ENCODE measurements around the gene ISM2. TPM values are rescaled to one million over a fixed set of nuclear protein-coding genes. Genes with fewer than 3 reads are reported as not detected.
A peak's percentile ranks its signal among the peaks of the same experiment; 100 is the strongest.

Gene ISM2
- total RNA-seq, 5 donors from 2014 or later (not counting 1 experiment from before 2014, with no cell fraction given), result not detected

GRCh38 chr14:77455966-77456640, 42.5 kb downstream of the ISM2 start:
- ChIA-PET CTCF (interaction anchor here in 1 of 2 donors (0.6 to 1.0 kb wide), 3 partner anchors 135 to 256 kb away, joined by 3 to 7 read pairs (median 3); no protein-coding TSS in a partner anchor), POLR2A (no interaction called here)
- H3K4me3 ChIP-seq (ENCODE audit: control insufficient read depth in 1 of 2, extremely low read depth in 1 of 2, low read length in 1 of 2), result no peak overlapping the region
- peaks cover 6 to 35% of the 10 kb centered on the region in 2 donors for H3K36me3 ChIP-seq (ENCODE audit: control insufficient read depth in 2 of 2, extremely low read depth in 1 of 2, insufficient read depth in 1 of 2, low read length in 1 of 2)
- H3K4me1 ChIP-seq (ENCODE audit: control insufficient read depth in 1 of 2, extremely low read depth in 1 of 2, insufficient read depth in 2 of 2, low read length in 2 of 2), result peaks cover 13 to 21% of the 10 kb centered on the region in 2 experiments
- Mint-ChIP-seq H3K36me3 (peaks cover 33% of the 10 kb centered on the region), H3K9me3 (no peaks in the 10 kb centered on the region), H3K4me1 (peaks cover 40 to 48% (median 43%) of the 10 kb centered on the region in 3 donors), H3K27me3 (no peaks in the 10 kb centered on the region), H3K27ac (no peak overlapping the region), H3K4me3 (peak overlapping the region; percentile 92 to 100 (median 100))
- ATAC-seq (replicated peaks in 1 of 4), result no peak
- DNase-seq, result no peak
- H3K27me3 ChIP-seq (replicated peaks in 1 of 2; ENCODE audit: control insufficient read depth in 2 of 2, extremely low read depth in 1 of 2, insufficient read depth in 2 of 2, low read length in 1 of 2), result peaks cover 0 to 3% of the 10 kb centered on the region in 2 experiments
- peak overlapping the region; percentile 26 for H3K27ac ChIP-seq (ENCODE audit: low read length)
- no CpG with 5 or more reads among the region's 2 CpGs for WGBS (ENCODE audit: insufficient coverage)
- H3K9me3 ChIP-seq, result no peaks in the 10 kb centered on the region

- Histone ChIP-seq H3K4me1 (ENCODE audit: control insufficient read depth in 1 of 2, extremely low read depth in 1 of 2, insufficient read depth in 2 of 2, low read length in 2 of 2) (no peaks in the 10 kb centered on the region), H3K27me3 (replicated peaks in 1 of 2; ENCODE audit: control insufficient read depth in 2 of 2, extremely low read depth in 1 of 2, insufficient read depth in 2 of 2, low read length in 1 of 2) (no peaks in the 10 kb centered on the region), H3K9me3 (no peaks in the 10 kb centered on the region), H3K27ac (ENCODE audit: low read length) (no peak overlapping the region), H3K4me3 (ENCODE audit: control insufficient read depth in 1 of 2, extremely low read depth in 1 of 2, low read length in 1 of 2) (no peak overlapping the region), H3K36me3 (ENCODE audit: control insufficient read depth in 2 of 2, extremely low read depth in 1 of 2, insufficient read depth in 1 of 2, low read length in 1 of 2) (peaks cover 16 to 59% of the 10 kb centered on the region in 2 donors)
- Mint-ChIP-seq H3K4me3 (no peak overlapping the region), H3K27me3 (no peaks in the 10 kb centered on the region), H3K9me3 (no peaks in the 10 kb centered on the region), H3K36me3 (peaks cover 45% of the 10 kb centered on the region), H3K4me1 (no peaks in the 10 kb centered on the region), H3K27ac (no peak overlapping the region)
- CTCF ChIA-PET, result no interaction called here
- POLR2A ChIA-PET, result no interaction called here
- WGBS (ENCODE audit: insufficient coverage), result 100% methylated on average over 1 of the region's 2 CpGs
- no peak for ATAC-seq (replicated peaks in 1 of 4)
- DNase-seq, result no peak
Observed at GRCh38 chr14:77442196-77442595, 56.4 kb downstream of the ISM2 start.

GRCh38 chr14:77439861-77440260, 58.8 kb downstream of the ISM2 start:
- no peak overlapping the region for H3K27ac ChIP-seq (ENCODE audit: low read length)
- H3K4me1 ChIP-seq (ENCODE audit: control insufficient read depth in 1 of 2, extremely low read depth in 1 of 2, insufficient read depth in 2 of 2, low read length in 2 of 2), result no peaks in the 10 kb centered on the region
- no CpG with 5 or more reads among the region's 4 CpGs for WGBS (ENCODE audit: insufficient coverage)
- no peaks in the 10 kb centered on the region for H3K27me3 Mint-ChIP-seq
- H3K9me3 Mint-ChIP-seq, result no peaks in the 10 kb centered on the region
- H3K27ac Mint-ChIP-seq, result no peak overlapping the region
- no peaks in the 10 kb centered on the region for H3K9me3 ChIP-seq
- H3K27me3 ChIP-seq (replicated peaks in 1 of 2; ENCODE audit: control insufficient read depth in 2 of 2, extremely low read depth in 1 of 2, insufficient read depth in 2 of 2, low read length in 1 of 2), result no peaks in the 10 kb centered on the region
- H3K36me3 ChIP-seq (ENCODE audit: control insufficient read depth in 2 of 2, extremely low read depth in 1 of 2, insufficient read depth in 1 of 2, low read length in 1 of 2), result peaks cover 13 to 70% of the 10 kb centered on the region in 2 donors
- H3K4me3 ChIP-seq (ENCODE audit: control insufficient read depth in 1 of 2, extremely low read depth in 1 of 2, low read length in 1 of 2), result no peak overlapping the region
- CTCF ChIA-PET, result no interaction called here
- no peak for DNase-seq
- no peaks in the 10 kb centered on the region for H3K4me1 Mint-ChIP-seq
- POLR2A ChIA-PET, result no interaction called here
- peaks cover 61% of the 10 kb centered on the region for H3K36me3 Mint-ChIP-seq
- no peak overlapping the region for H3K4me3 Mint-ChIP-seq
- ATAC-seq (replicated peaks in 1 of 4), result no peak

GRCh38 chr14:77438596-77438995, 60.0 kb downstream of the ISM2 start:
- Histone ChIP-seq H3K4me3 (ENCODE audit: control insufficient read depth in 1 of 2, extremely low read depth in 1 of 2, low read length in 1 of 2) (no peak overlapping the region), H3K9me3 (no peaks in the 10 kb centered on the region), H3K36me3 (ENCODE audit: control insufficient read depth in 2 of 2, extremely low read depth in 1 of 2, insufficient read depth in 1 of 2, low read length in 1 of 2) (peaks cover 13 to 74% of the 10 kb centered on the region in 2 donors), H3K27me3 (replicated peaks in 1 of 2; ENCODE audit: control insufficient read depth in 2 of 2, extremely low read depth in 1 of 2, insufficient read depth in 2 of 2, low read length in 1 of 2) (no peaks in the 10 kb centered on the region), H3K4me1 (ENCODE audit: control insufficient read depth in 1 of 2, extremely low read depth in 1 of 2, insufficient read depth in 2 of 2, low read length in 2 of 2) (no peaks in the 10 kb centered on the region), H3K27ac (ENCODE audit: low read length) (no peak overlapping the region)
- WGBS (ENCODE audit: insufficient coverage), result no CpG with 5 or more reads among the region's 1 CpG
- ATAC-seq (replicated peaks in 1 of 4) (no peak), DNase-seq (no peak)
- POLR2A ChIA-PET, result no interaction called here
- Mint-ChIP-seq H3K27ac (no peak overlapping the region), H3K27me3 (no peaks in the 10 kb centered on the region), H3K4me1 (no peaks in the 10 kb centered on the region), H3K4me3 (no peak overlapping the region), H3K36me3 (peaks cover 67% of the 10 kb centered on the region), H3K9me3 (no peaks in the 10 kb centered on the region)
- CTCF ChIA-PET, result no interaction called here

- H3K4me3 Mint-ChIP-seq, result no peak overlapping the region
- no peak overlapping the region for H3K27ac Mint-ChIP-seq
- Histone ChIP-seq H3K4me1 (ENCODE audit: control insufficient read depth in 1 of 2, extremely low read depth in 1 of 2, insufficient read depth in 2 of 2, low read length in 2 of 2) (no peaks in the 10 kb centered on the region), H3K27ac (ENCODE audit: low read length) (no peak overlapping the region), H3K27me3 (replicated peaks in 1 of 2; ENCODE audit: control insufficient read depth in 2 of 2, extremely low read depth in 1 of 2, insufficient read depth in 2 of 2, low read length in 1 of 2) (no peaks in the 10 kb centered on the region), H3K9me3 (no peaks in the 10 kb centered on the region), H3K36me3 (ENCODE audit: control insufficient read depth in 2 of 2, extremely low read depth in 1 of 2, insufficient read depth in 1 of 2, low read length in 1 of 2) (peaks cover 6 to 59% of the 10 kb centered on the region in 2 donors), H3K4me3 (ENCODE audit: control insufficient read depth in 1 of 2, extremely low read depth in 1 of 2, low read length in 1 of 2) (no peak overlapping the region)
- DNase-seq, result no peak
- peaks cover 52% of the 10 kb centered on the region for H3K36me3 Mint-ChIP-seq
- CTCF ChIA-PET, result no interaction called here
- no peaks in the 10 kb centered on the region for H3K9me3 Mint-ChIP-seq
- no peak for ATAC-seq (replicated peaks in 1 of 4)
- no peaks in the 10 kb centered on the region for H3K27me3 Mint-ChIP-seq
- no CpG with 5 or more reads among the region's 3 CpGs for WGBS (ENCODE audit: insufficient coverage)
- POLR2A ChIA-PET, result no interaction called here
- no peaks in the 10 kb centered on the region for H3K4me1 Mint-ChIP-seq
Observed at GRCh38 chr14:77436042-77436441, 62.6 kb downstream of the ISM2 start.

GRCh38 chr14:77426396-77426795, 72.2 kb downstream of the ISM2 start:
- CTCF ChIA-PET, result interaction anchor here in 1 of 2 donors (0.6 kb wide), 1 partner anchor 160 kb away, joined by 3 read pairs; no protein-coding TSS in a partner anchor
- Histone ChIP-seq H3K4me1 (ENCODE audit: control insufficient read depth in 1 of 2, extremely low read depth in 1 of 2, insufficient read depth in 2 of 2, low read length in 2 of 2) (no peaks in the 10 kb centered on the region), H3K9me3 (no peaks in the 10 kb centered on the region), H3K27ac (ENCODE audit: low read length) (no peak overlapping the region), H3K4me3 (ENCODE audit: control insufficient read depth in 1 of 2, extremely low read depth in 1 of 2, low read length in 1 of 2) (no peak overlapping the region), H3K27me3 (replicated peaks in 1 of 2; ENCODE audit: control insufficient read depth in 2 of 2, extremely low read depth in 1 of 2, insufficient read depth in 2 of 2, low read length in 1 of 2) (no peaks in the 10 kb centered on the region), H3K36me3 (ENCODE audit: control insufficient read depth in 2 of 2, extremely low read depth in 1 of 2, insufficient read depth in 1 of 2, low read length in 1 of 2) (peaks cover 21 to 83% of the 10 kb centered on the region in 2 donors)
- DNase-seq (no peak), ATAC-seq (replicated peaks in 1 of 4) (no peak)
- Mint-ChIP-seq H3K27me3 (no peaks in the 10 kb centered on the region), H3K27ac (no peak overlapping the region), H3K36me3 (peaks cover 93% of the 10 kb centered on the region), H3K4me1 (no peaks in the 10 kb centered on the region), H3K9me3 (peaks cover 0 to 8% (median 5%) of the 10 kb centered on the region in 3 donors), H3K4me3 (no peak overlapping the region)
- POLR2A ChIA-PET, result no interaction called here
- no CpG with 5 or more reads among the region's 3 CpGs for WGBS (ENCODE audit: insufficient coverage)
